Astrocyte of the spinal cord (primary cell): ENCODE measurements around the gene SH3PXD2B.
"Not testable (repeated sequence)": the region's sequence is repeated elsewhere in the genome, so short reads cannot be mapped to it uniquely, and the experiment has no call there.

Source experiments
- DNase-seq: peaks from one replicate; pipeline ENCODE4 v3.0.0; 2011; ENCODE audit warnings: low read depth, low spot score
- H3K4me3 ChIP-seq: 2 replicates; pipeline ENCODE4 v1.5.1; 2011; ENCODE audit warnings: low read depth, mild to moderate bottlenecking, low read length, moderate library complexity
- in situ Hi-C: cut with HindIII; loops from 2 replicates; pipeline ENCODE4 v1.10.0; 2017; ENCODE audit warnings: low sequenced_read_pairs
- TF ChIP-seq, protein P1 (sequence below): IDR thresholded peaks from 2 replicates; pipeline ENCODE4 v1.5.1; 2012; ENCODE audit warnings: low read depth, mild to moderate bottlenecking, low read length, inconsistent platforms

SH3PXD2B gene

DNA sequence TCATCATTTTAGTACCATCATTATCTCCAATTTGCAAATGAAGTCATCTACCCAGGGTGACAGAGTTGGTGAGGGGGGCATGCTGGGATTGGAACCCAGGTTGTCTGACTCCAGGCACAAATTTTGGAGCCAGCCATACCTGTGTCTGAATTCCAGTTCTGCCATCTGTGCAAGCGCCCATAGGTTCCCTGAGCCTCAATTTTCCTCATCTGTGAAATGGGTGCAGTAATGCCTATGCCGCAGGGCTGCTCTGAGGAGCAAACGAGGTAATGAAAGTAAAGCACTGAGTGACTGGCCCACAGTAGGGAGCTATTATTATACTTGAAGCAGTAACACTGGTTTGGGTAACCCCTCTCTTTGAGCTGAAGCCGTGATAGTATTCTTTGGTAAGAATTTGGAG, 49.6 kb downstream of the SH3PXD2B start:
- TF ChIP-seq, protein P1, sequence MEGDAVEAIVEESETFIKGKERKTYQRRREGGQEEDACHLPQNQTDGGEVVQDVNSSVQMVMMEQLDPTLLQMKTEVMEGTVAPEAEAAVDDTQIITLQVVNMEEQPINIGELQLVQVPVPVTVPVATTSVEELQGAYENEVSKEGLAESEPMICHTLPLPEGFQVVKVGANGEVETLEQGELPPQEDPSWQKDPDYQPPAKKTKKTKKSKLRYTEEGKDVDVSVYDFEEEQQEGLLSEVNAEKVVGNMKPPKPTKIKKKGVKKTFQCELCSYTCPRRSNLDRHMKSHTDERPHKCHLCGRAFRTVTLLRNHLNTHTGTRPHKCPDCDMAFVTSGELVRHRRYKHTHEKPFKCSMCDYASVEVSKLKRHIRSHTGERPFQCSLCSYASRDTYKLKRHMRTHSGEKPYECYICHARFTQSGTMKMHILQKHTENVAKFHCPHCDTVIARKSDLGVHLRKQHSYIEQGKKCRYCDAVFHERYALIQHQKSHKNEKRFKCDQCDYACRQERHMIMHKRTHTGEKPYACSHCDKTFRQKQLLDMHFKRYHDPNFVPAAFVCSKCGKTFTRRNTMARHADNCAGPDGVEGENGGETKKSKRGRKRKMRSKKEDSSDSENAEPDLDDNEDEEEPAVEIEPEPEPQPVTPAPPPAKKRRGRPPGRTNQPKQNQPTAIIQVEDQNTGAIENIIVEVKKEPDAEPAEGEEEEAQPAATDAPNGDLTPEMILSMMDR: no peak
- in situ Hi-C loops: no loop called here
- H3K4me3 ChIP-seq: no peak overlapping the region
- no peak for DNase-seq

DNA sequence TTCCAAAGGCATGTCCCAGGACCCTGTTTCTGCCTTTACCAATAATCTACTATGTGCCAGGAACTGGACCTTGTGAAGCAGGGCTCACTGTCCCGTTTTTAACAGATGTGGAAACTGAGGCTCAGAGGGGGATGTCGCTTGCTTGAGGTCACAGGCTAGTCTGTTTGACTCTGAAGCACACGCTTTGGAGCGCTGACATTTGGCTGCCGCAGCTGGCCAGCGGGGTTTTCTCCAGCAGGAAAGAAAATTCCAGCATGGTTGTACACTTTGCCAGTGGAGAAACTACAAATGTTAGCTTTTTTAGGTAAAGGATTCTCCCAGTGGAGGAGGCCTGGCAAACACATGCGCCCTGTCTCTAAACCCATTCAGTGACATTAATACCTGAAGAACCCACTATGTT, 50.5 kb downstream of the SH3PXD2B start:
- TF ChIP-seq, protein P1: no peak
- no peak overlapping the region for H3K4me3 ChIP-seq
- DNase-seq: no peak
- in situ Hi-C loops: no loop called here

DNA sequence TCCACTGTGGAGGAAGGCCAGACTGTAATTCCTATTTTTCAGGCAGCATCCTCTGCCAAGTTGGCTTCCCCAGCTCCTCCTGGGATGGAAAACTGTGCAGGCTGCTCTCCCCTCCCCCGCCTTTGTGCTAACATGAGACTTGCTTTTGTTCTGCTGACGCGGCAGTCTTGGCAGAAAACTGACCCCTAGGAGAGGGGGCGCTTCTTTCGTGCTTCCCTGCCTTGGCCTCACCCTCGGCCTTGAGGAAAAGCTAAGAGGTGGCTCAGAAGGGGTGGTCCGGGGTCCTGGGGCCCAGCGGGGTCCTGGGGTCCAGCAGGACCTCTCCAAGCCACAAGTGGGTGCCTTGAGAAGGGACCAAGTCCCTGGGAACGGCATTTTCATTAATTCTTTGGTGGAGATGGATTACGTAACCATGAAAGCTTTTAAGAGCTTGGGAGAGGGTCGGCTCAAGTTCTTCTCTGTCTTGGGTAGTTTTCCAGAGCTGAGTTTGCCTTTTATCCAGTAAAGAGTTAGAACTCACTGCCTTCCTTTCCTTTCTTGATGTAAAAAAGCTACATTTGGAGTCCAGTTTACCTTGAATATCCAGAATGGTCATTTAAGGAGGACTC, 51.0 kb downstream of the SH3PXD2B start:
- TF ChIP-seq, protein P1: no peak
- H3K4me3 ChIP-seq: no peak overlapping the region
- DNase-seq: peak; percentile 79
- in situ Hi-C loops: no loop called here

DNA sequence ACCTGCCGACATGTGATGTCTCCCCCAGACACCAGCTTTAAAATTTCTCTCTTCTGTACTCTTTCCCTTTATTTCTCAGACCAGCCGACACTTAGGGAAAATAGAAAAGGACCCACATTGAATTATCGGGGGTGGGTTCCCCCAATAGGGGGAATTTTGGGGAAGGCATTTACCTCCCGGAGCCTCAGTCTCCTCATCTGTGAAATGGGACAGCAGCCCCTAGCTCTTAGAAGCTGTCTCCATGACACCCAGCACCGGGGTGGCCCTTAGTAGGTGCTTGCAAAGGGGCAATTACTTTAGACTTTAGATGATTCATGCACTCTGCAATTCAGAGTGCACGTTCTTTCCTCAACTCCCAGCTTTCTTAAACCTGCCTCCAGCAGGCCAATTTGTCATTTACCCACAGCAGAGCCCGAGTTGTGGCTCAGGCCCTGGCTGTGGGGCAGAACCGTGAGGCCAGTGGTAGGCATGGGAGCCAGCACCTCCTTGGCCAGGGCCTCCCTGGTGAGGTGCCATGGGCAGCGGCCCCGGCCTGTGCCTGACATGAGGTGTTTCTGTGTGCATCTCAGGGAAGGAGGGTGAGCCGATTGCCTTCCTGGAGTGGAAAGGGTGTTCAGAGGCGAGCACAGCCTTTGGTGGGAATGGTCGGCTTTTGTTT, 51.7 kb downstream of the SH3PXD2B start:
- no peak for DNase-seq
- TF ChIP-seq, protein P1: no peak
- in situ Hi-C loops: no loop called here
- no peak overlapping the region for H3K4me3 ChIP-seq

DNA sequence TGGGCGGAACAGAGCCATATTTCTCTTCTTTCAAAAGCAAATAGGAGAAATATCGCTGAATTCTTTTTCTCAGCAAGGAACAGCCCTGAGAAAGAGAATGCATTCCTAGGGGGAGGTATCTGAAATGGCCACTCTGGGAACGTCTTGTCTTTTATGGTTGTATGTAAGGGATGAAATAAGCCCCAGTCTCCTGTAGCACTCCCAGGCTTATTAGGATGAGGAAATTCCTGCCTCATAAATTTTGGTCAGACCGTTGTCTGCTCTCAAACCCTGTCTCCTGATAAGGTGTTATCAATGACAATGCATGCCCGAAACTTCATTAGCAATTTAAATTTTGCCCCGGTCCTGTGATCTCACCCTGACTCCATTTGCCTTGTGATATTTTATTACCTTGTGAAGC, 52.3 kb downstream of the SH3PXD2B start:
- DNase-seq, in situ Hi-C loops, H3K4me3 ChIP-seq: not testable (repeated sequence)

DNA sequence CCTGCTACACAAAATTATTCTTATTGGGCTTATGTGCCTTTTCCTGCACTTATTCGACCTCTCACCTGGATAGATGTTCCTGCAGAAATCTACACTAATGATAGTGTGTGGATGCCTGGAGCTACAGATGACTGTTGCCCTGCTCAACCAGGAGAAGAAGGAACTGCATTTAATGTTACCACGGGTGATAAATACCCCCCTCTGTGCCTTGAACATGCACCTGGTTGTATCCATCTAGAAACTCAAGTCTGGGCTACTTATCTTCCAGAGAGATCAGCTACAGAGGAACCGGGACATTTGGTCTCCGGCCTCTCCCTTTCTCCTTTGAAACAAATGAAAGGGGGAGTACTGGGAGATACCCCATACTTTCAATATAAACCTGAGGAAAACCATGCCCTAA, 54.5 kb downstream of the SH3PXD2B start:
- no peak overlapping the region for H3K4me3 ChIP-seq
- DNase-seq: no peak
- in situ Hi-C loops: no loop called here
- TF ChIP-seq, protein P1: no peak

DNA sequence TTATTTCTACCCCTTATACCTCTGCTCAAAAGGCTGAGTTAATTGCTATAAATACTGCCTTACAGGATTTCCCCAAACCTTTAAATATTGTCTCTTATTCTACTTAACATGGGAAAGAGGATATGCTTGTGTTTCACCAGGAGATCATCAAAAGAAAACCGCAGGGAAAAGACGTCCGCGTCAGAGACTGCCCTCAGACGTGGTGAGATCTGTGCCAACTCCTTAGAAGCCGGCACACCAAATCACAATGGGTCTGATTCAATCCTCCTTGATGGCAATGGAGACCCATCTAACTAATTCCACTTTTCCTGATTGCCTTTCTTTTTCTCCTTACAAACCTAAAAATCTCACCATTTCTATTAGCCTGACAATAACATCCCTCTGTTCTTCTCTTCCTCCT, 55.0 kb downstream of the SH3PXD2B start:
- in situ Hi-C loops: no loop called here
- TF ChIP-seq, protein P1: no peak
- H3K4me3 ChIP-seq: no peak overlapping the region
- DNase-seq: peak; percentile 76

DNA sequence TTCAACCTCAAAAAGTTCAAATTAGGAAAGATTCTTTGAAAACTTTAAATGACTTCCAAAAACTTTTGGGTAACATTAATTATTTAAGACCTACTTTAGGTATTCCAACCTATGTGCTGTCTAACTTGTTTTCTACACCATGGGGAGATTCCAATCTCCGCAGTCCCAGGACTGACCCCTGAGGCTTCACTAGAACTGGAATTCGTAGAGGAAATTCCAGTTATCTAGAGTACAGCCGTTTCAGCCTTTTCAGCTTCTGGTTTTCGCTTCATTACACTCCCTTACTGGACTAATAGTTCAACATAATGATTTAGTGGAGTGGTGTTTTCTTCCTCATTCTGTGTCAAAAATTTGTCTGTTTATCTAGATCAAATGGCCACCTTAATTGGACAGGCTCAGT, 55.7 kb downstream of the SH3PXD2B start:
- H3K4me3 ChIP-seq, in situ Hi-C loops, DNase-seq: not testable (repeated sequence)

DNA sequence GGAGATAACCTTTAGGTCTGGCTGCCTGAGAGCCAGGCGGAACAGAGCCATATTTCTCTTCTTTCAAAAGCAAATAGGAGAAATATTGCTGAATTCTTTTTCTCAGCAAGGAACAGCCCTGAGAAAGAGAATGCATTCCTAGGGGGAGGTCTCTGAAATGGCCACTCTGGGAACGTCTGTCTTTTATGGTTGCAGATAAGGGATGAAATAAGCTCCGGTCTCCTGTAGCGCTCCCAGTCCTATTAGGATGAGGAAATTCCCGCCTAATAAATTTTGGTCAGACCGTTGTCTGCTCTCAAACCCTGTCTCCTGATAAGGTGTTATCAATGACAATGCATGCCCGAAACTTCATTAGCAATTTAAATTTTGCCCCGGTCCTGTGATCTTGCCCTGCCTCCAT, 57.3 kb downstream of the SH3PXD2B start:
- in situ Hi-C loops, H3K4me3 ChIP-seq, DNase-seq: not testable (repeated sequence)
